ENCODE measurements around the gene CPNE2. TPM values are rescaled to one million over a fixed set of nuclear protein-coding genes. Genes with fewer than 3 reads are reported as not detected.

Gene CPNE2
- polyA plus RNA-seq, 2 of the 4 experiments (the other 2 are of a cell fraction): 36.7 TPM

DNA sequence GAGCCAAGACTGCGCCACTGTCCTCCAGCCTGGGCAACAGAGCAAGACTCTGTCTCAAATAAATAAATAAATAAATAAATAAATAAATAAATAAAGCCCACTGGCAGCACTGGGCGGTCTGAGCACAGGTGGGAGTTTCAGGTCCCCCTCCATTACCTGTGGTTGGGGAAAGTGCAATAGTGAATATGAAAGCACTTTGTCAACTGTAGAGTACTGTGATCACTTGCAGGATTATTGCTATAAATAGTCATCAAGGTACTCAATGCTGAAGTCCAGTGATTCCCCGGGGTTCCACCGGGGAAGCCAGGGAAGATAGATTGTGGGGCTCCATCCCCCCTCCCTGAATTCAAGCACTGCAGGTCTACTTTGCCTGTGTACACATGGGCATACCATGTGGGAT is 42.7 kb upstream of the CPNE2 start:
- WGBS (ENCODE audit: missing lambda C conversion rate): 66% methylated on average over 4 of the region's 4 CpGs
- POLR2A ChIA-PET: no interaction called here

DNA sequence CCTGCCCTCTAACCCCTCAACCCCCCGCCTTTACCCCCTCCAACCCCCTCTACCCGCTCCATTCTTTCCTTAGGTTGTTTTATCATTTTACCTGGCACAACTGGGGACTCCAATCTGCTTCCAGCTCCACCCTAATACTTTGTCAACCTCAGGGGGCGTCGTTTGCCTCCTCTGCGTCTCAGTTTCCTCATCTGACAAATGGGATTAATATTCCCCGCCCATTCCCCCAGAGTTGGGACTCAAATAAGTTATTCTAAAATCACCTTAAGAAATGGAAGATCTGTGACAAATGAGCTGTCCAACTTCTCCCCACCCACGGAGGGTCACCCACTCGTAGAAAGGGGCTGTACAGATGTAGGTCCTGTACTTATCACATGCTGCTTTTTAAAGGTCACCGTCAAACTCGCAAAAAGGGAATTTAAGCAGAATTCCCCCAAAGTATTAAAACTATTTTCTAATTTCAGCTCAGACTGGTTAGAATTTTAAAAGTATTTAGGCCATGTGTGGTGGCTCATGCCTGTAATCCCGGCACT is 40.6 kb upstream of the CPNE2 start:
- ATAC-seq (no peak), FAIRE-seq (no peak), DNase-seq (ENCODE audit: low read depth in 1 of 2, low spot score in 1 of 2) (no peak)
- H3K9me3 ChIP-seq: no peaks in the 10 kb centered on the region
- WGBS (ENCODE audit: missing lambda C conversion rate): 83% methylated on average over 10 of the region's 11 CpGs
- no peak overlapping the region for H3K27ac ChIP-seq
- H3K4me2 ChIP-seq: no peak overlapping the region
- CTCF ChIA-PET: interaction anchor here (0.8 to 1.5 kb wide), 3 partner anchors 18 to 88 kb away, joined by 3 to 5 read pairs (median 3); no protein-coding TSS in a partner anchor
- no peak overlapping the region for H3K4me3 ChIP-seq
- POLR2A ChIA-PET: no interaction called here
- H3K4me1 ChIP-seq: no peaks in the 10 kb centered on the region
- TF ChIP-seq RAD21 (conservative IDR thresholded peaks at IDR 0.05 in 1 of 2, IDR thresholded peaks at IDR 0.05 in 1 of 2) (no peak), HOXB5 (CRISPR knock-in tag; IDR thresholded peaks at IDR 0.05) (no peak), MYC (IDR thresholded peaks at IDR 0.05; ENCODE audit: borderline replicate concordance, low read length) (no peak)
- TF ChIP-seq, protein P1, sequence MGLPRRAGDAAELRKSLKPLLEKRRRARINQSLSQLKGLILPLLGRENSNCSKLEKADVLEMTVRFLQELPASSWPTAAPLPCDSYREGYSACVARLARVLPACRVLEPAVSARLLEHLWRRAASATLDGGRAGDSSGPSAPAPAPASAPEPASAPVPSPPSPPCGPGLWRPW (IDR thresholded peaks at IDR 0.05): no peak

More for the DNA sequence above, 42.7 kb upstream of the CPNE2 start:
- CTCF ChIA-PET: interaction anchor here (1.3 kb wide), 1 partner anchor 47 kb away, joined by 4 read pairs; no protein-coding TSS in a partner anchor
- no peak overlapping the region for H3K4me3 ChIP-seq
- H3K27ac ChIP-seq: no peak overlapping the region
- H3K9me3 ChIP-seq: no peaks in the 10 kb centered on the region
- DNase-seq (ENCODE audit: low read depth in 1 of 2, low spot score in 1 of 2) (no peak), FAIRE-seq (no peak), ATAC-seq (no peak)
- TF ChIP-seq ZSCAN20 (CRISPR knock-in tag; IDR thresholded peaks at IDR 0.05) (no peak), HEYL (CRISPR knock-in tag; IDR thresholded peaks at IDR 0.05) (no peak), HOXB5 (CRISPR knock-in tag; IDR thresholded peaks at IDR 0.05) (no peak), ZC3H11A (IDR thresholded peaks at IDR 0.05) (peak; percentile 12; the same call in 1 of the 2 replicates), TP53 (CRISPR knock-in tag; IDR thresholded peaks at IDR 0.05) (no peak)
- TF ChIP-seq, protein P2, sequence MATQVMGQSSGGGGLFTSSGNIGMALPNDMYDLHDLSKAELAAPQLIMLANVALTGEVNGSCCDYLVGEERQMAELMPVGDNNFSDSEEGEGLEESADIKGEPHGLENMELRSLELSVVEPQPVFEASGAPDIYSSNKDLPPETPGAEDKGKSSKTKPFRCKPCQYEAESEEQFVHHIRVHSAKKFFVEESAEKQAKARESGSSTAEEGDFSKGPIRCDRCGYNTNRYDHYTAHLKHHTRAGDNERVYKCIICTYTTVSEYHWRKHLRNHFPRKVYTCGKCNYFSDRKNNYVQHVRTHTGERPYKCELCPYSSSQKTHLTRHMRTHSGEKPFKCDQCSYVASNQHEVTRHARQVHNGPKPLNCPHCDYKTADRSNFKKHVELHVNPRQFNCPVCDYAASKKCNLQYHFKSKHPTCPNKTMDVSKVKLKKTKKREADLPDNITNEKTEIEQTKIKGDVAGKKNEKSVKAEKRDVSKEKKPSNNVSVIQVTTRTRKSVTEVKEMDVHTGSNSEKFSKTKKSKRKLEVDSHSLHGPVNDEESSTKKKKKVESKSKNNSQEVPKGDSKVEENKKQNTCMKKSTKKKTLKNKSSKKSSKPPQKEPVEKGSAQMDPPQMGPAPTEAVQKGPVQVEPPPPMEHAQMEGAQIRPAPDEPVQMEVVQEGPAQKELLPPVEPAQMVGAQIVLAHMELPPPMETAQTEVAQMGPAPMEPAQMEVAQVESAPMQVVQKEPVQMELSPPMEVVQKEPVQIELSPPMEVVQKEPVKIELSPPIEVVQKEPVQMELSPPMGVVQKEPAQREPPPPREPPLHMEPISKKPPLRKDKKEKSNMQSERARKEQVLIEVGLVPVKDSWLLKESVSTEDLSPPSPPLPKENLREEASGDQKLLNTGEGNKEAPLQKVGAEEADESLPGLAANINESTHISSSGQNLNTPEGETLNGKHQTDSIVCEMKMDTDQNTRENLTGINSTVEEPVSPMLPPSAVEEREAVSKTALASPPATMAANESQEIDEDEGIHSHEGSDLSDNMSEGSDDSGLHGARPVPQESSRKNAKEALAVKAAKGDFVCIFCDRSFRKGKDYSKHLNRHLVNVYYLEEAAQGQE (IDR thresholded peaks at IDR 0.05): no peak
- TF ChIP-seq, protein P3, sequence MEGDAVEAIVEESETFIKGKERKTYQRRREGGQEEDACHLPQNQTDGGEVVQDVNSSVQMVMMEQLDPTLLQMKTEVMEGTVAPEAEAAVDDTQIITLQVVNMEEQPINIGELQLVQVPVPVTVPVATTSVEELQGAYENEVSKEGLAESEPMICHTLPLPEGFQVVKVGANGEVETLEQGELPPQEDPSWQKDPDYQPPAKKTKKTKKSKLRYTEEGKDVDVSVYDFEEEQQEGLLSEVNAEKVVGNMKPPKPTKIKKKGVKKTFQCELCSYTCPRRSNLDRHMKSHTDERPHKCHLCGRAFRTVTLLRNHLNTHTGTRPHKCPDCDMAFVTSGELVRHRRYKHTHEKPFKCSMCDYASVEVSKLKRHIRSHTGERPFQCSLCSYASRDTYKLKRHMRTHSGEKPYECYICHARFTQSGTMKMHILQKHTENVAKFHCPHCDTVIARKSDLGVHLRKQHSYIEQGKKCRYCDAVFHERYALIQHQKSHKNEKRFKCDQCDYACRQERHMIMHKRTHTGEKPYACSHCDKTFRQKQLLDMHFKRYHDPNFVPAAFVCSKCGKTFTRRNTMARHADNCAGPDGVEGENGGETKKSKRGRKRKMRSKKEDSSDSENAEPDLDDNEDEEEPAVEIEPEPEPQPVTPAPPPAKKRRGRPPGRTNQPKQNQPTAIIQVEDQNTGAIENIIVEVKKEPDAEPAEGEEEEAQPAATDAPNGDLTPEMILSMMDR (IDR thresholded peaks at IDR 0.05): no peak
- no peaks in the 10 kb centered on the region for H3K4me1 ChIP-seq
- H3K4me2 ChIP-seq: no peak overlapping the region

DNA sequence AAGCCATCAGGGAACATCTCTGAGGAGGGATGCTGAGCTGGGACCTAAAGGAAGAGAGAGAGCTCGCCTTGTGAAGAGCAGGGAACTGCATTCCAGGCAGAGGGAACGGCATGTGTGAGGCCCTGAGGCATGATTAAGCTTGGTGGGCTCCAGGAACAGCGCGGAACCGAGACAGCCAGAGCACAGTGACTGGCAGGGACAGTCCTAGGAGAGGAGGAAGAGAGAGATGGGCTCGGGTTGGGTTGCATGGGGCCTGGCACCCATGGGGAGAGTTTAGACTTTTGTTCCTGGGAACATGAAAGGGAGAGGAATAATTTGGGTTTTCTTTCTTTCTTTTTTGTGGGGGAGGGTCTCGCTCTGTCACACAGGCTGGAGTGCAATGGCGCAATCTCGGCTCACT is 39.2 kb upstream of the CPNE2 start:
- CTCF ChIA-PET: interaction anchor here (0.8 to 1.5 kb wide), 3 partner anchors 32 to 69 kb away, joined by 3 to 5 read pairs (median 3); no protein-coding TSS in a partner anchor
- WGBS (ENCODE audit: missing lambda C conversion rate): 68% methylated on average over 9 of the region's 9 CpGs

More for the DNA sequence above, 39.2 kb upstream of the CPNE2 start:
- H3K4me3 ChIP-seq: no peak overlapping the region
- TF ChIP-seq EHMT2 (IDR thresholded peaks at IDR 0.05; ENCODE audit: low read depth): no peak
- TF ChIP-seq NR3C1 (IDR thresholded peaks at IDR 0.05): no peak
- TF ChIP-seq TFCP2L1 (CRISPR knock-in tag; IDR thresholded peaks at IDR 0.05): no peak
- no peak for TF ChIP-seq ZFP36 (IDR thresholded peaks at IDR 0.05; ENCODE audit: borderline replicate concordance, partially characterized antibody)
- TF ChIP-seq KDM1A (IDR thresholded peaks at IDR 0.05; ENCODE audit: low read depth): no peak
- TF ChIP-seq ESRRA (IDR thresholded peaks at IDR 0.05; ENCODE audit: borderline replicate concordance, low read length): no peak
- TF ChIP-seq, protein P1 (IDR thresholded peaks at IDR 0.05): no peak
- TF ChIP-seq, protein P4, sequence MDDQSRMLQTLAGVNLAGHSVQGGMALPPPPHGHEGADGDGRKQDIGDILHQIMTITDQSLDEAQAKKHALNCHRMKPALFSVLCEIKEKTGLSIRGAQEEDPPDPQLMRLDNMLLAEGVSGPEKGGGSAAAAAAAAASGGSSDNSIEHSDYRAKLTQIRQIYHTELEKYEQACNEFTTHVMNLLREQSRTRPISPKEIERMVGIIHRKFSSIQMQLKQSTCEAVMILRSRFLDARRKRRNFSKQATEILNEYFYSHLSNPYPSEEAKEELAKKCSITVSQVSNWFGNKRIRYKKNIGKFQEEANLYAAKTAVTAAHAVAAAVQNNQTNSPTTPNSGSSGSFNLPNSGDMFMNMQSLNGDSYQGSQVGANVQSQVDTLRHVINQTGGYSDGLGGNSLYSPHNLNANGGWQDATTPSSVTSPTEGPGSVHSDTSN (IDR thresholded peaks at IDR 0.05): no peak
- TF ChIP-seq EHF (CRISPR knock-in tag; IDR thresholded peaks at IDR 0.05): no peak
- TF ChIP-seq MYC (IDR thresholded peaks at IDR 0.05; ENCODE audit: borderline replicate concordance, low read length): no peak
- TF ChIP-seq CHD2 (IDR thresholded peaks at IDR 0.05; ENCODE audit: low read length, partially characterized antibody): no peak
- TF ChIP-seq KDM5A (IDR thresholded peaks at IDR 0.05): no peak
- TF ChIP-seq, protein P5, sequence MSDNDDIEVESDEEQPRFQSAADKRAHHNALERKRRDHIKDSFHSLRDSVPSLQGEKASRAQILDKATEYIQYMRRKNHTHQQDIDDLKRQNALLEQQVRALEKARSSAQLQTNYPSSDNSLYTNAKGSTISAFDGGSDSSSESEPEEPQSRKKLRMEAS (IDR thresholded peaks at IDR 0.05): no peak
- TF ChIP-seq POLR2AphosphoS2 (conservative IDR thresholded peaks at IDR 0.05; ENCODE audit: low read length): no peak
- TF ChIP-seq CBX8 (IDR thresholded peaks at IDR 0.05): no peak
- H3K4me2 ChIP-seq: no peak overlapping the region
- no peak overlapping the region for H3K27ac ChIP-seq
- H3K9me3 ChIP-seq: no peaks in the 10 kb centered on the region
- DNase-seq (ENCODE audit: low read depth in 1 of 2, low spot score in 1 of 2) (no peak), ATAC-seq (no peak), FAIRE-seq (no peak)
- H3K4me1 ChIP-seq: no peaks in the 10 kb centered on the region
- POLR2A ChIA-PET: no interaction called here

Data from A549 (cell line).